HG03108 (cell line): ENCODE measurements around the gene ADORA2A.
"Not testable (repeated sequence)": the region's sequence is repeated elsewhere in the genome, so short reads cannot be mapped to it uniquely, and the experiment has no call there.

Experiments
- ATAC-seq: cut with Tn5 transposase; IDR thresholded peaks from one replicate; pipeline ENCODE4 v1.9.1; 2021; ENCODE audit warnings: moderate library complexity; ENCODE audit not compliant: unreplicated experiment

ADORA2A gene

GRCh38 chr22:24482575-24482974, 55.2 kb downstream of the ADORA2A start:
- ATAC-seq: no peak

- no peak for ATAC-seq
Measured at GRCh38 chr22:24482998-24483397, 55.6 kb downstream of the ADORA2A start.

- ATAC-seq: no peak
Measured at GRCh38 chr22:24483976-24484545, 56.7 kb downstream of the ADORA2A start.

GRCh38 chr22:24485170-24485569, 57.8 kb downstream of the ADORA2A start:
- no peak for ATAC-seq

- no peak for ATAC-seq
Measured at GRCh38 chr22:24485608-24486007, 58.2 kb downstream of the ADORA2A start.

- ATAC-seq: no peak
Measured at GRCh38 chr22:24486501-24486921, 59.1 kb downstream of the ADORA2A start.

- ATAC-seq: no peak
Measured at GRCh38 chr22:24489011-24489410, 61.6 kb downstream of the ADORA2A start.

GRCh38 chr22:24489434-24489833, 62.0 kb downstream of the ADORA2A start:
- ATAC-seq: not testable (repeated sequence)
